Type B pancreatic cell (in vitro differentiated cells): ENCODE data around the gene ZNF503. TPM values are rescaled to one million over a fixed set of nuclear protein-coding genes. Genes with fewer than 3 reads are reported as not detected.

Experiments used
- DNase-seq: peaks from one replicate; pipeline ENCODE4 v3.0.0; 2021; ENCODE audit warnings: mixed read lengths; ENCODE audit not compliant: unreplicated experiment; ENCODE audit errors: extremely low spot score
- H3K27ac Mint-ChIP-seq: 2 replicates; pipeline ENCODE4 v1.8.0; 2021; ENCODE audit warnings: mild to moderate bottlenecking, mixed read lengths
- H3K27me3 Mint-ChIP-seq: 2 replicates; pipeline ENCODE4 v1.8.0; 2021; ENCODE audit warnings: mixed read lengths
- H3K36me3 Mint-ChIP-seq: 2 replicates; pipeline ENCODE4 v1.8.0; 2021; ENCODE audit warnings: mixed read lengths
- H3K4me1 Mint-ChIP-seq: one replicate; pipeline ENCODE4 v1.8.0; 2021; ENCODE audit warnings: mixed read lengths; ENCODE audit not compliant: unreplicated experiment
- H3K4me3 Mint-ChIP-seq: 2 replicates; pipeline ENCODE4 v1.8.0; 2021; ENCODE audit warnings: mild to moderate bottlenecking, mixed read lengths
- H3K9me3 Mint-ChIP-seq: 2 replicates; pipeline ENCODE4 v1.8.0; 2021; ENCODE audit warnings: mixed read lengths
- total RNA-seq: library from RNA; stranded (reverse); gene quantifications from 2 replicates; pipeline ENCODE4 v1.2.1, GENCODE V29; 2021; ENCODE audit warnings: low replicate concordance
- TF ChIP-seq, protein P1 (sequence below): fragments of 200-600 bp; sonication (generic); conservative IDR thresholded peaks from 2 replicates; pipeline ENCODE4 v1.5.0; 2021; ENCODE audit warnings: antibody characterized with exemption, mild to moderate bottlenecking

ZNF503 gene
- total RNA-seq, 1 donor from 2014 or later, result 88.4 TPM

DNA sequence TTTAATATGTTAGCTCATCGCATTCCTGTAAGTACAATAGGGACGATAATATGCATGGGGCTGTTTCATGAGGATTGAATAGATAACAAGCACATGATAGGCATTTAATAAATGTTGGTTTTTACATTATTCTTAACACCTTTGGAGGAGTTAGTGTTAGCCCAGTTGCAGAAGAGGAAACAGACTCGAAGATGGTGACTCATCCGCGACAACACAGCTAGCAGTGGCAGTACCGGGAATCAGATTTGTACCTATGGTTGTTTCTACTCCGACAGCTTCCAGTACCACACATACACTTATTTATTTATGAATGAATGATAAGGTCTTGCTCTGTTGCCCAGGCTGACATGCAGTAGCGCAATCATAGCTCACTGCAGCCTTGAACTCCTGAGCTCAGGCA is 32.7 kb upstream of the ZNF503 start:
- peaks cover 30% of the 10 kb centered on the region for H3K4me1 Mint-ChIP-seq

DNA sequence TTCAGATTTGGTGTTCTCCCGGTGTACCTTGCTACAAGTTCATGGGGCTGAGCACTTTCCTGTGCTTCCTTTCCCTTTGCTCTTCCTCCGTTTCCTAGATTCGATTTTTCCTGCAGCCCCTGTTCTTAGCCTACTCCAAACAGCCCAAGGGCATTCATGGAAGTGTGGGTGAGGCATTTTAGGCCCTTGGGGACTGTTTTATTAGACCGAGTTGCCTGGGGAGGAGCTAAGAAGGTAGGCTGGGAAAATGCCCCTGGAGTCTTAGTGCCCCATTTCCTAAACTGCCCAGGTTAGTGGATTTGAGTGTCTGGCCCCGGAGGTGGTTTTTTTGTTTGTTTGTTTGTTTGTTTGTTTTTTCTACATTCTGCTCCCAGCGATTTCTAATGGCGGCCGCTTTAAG is 31.7 kb upstream of the ZNF503 start:
- no peak for DNase-seq
- no peak overlapping the region for H3K4me3 Mint-ChIP-seq
- H3K9me3 Mint-ChIP-seq, result no peaks in the 10 kb centered on the region
- no peaks in the 10 kb centered on the region for H3K36me3 Mint-ChIP-seq
- H3K4me1 Mint-ChIP-seq, result peaks cover 27% of the 10 kb centered on the region
- H3K27ac Mint-ChIP-seq, result no peak overlapping the region
- peaks cover 72% of the 10 kb centered on the region for H3K27me3 Mint-ChIP-seq
- TF ChIP-seq, protein P1, sequence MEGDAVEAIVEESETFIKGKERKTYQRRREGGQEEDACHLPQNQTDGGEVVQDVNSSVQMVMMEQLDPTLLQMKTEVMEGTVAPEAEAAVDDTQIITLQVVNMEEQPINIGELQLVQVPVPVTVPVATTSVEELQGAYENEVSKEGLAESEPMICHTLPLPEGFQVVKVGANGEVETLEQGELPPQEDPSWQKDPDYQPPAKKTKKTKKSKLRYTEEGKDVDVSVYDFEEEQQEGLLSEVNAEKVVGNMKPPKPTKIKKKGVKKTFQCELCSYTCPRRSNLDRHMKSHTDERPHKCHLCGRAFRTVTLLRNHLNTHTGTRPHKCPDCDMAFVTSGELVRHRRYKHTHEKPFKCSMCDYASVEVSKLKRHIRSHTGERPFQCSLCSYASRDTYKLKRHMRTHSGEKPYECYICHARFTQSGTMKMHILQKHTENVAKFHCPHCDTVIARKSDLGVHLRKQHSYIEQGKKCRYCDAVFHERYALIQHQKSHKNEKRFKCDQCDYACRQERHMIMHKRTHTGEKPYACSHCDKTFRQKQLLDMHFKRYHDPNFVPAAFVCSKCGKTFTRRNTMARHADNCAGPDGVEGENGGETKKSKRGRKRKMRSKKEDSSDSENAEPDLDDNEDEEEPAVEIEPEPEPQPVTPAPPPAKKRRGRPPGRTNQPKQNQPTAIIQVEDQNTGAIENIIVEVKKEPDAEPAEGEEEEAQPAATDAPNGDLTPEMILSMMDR, result no peak

More for the DNA sequence above, 32.7 kb upstream of the ZNF503 start:
- Mint-ChIP-seq H3K36me3 (no peaks in the 10 kb centered on the region), H3K4me3 (no peak overlapping the region), H3K27ac (no peak overlapping the region), H3K27me3 (peaks cover 76% of the 10 kb centered on the region), H3K9me3 (no peaks in the 10 kb centered on the region)
- DNase-seq, result no peak
- TF ChIP-seq, protein P1, result no peak

DNA sequence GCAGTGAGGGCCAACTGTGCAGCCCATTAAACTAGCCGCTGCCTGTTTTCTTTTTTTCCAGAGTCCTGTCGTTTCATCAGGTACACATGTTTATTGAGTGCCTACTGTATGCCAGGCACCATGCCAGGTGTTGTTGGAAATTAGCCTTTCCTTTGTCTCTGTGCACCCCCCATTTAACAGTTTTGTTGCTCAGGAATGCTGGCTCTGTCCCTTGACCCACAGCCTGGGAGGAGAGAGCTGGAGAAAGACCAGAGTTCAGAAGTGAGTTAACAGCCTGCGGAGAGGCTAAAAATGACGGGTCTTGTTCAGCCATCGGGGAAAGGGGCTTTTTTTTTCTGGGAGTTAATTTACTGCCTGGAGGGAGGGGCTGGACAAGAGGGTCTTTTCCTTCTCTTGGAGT is 31.2 kb upstream of the ZNF503 start:
- Mint-ChIP-seq H3K4me3 (no peak overlapping the region), H3K4me1 (peaks cover 30% of the 10 kb centered on the region)

DNA sequence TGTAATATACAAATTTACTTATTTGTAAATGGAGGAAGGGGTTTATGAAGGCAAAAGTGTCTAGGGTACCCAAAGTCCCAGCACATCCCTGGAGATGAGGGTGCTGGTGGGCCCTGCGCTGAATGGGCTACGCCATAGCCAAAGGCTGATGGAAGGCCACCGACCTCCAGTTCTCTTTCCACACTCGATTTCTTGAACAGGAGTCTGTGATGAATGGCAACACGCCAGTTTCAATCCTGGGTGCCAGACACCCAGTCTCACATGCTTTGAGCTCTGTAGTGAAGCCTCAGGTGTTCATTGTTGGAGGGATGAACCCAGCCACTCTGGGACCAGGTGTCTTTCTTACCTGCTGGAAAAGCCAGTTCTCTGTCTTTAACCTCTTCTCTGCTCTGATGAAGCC is 30.6 kb upstream of the ZNF503 start:
- Mint-ChIP-seq H3K9me3 (no peaks in the 10 kb centered on the region), H3K36me3 (no peaks in the 10 kb centered on the region), H3K4me1 (peaks cover 32% of the 10 kb centered on the region), H3K27ac (peak overlapping the region; percentile 30), H3K4me3 (peak overlapping the region; percentile 86), H3K27me3 (peaks cover 63% of the 10 kb centered on the region)
- DNase-seq, result no peak
- TF ChIP-seq, protein P1, result no peak

More for the DNA sequence above, 31.2 kb upstream of the ZNF503 start:
- no peaks in the 10 kb centered on the region for H3K36me3 Mint-ChIP-seq
- H3K9me3 Mint-ChIP-seq, result no peaks in the 10 kb centered on the region
- peaks cover 67% of the 10 kb centered on the region for H3K27me3 Mint-ChIP-seq
- TF ChIP-seq, protein P1, result no peak
- no peak overlapping the region for H3K27ac Mint-ChIP-seq
- DNase-seq, result no peak

DNA sequence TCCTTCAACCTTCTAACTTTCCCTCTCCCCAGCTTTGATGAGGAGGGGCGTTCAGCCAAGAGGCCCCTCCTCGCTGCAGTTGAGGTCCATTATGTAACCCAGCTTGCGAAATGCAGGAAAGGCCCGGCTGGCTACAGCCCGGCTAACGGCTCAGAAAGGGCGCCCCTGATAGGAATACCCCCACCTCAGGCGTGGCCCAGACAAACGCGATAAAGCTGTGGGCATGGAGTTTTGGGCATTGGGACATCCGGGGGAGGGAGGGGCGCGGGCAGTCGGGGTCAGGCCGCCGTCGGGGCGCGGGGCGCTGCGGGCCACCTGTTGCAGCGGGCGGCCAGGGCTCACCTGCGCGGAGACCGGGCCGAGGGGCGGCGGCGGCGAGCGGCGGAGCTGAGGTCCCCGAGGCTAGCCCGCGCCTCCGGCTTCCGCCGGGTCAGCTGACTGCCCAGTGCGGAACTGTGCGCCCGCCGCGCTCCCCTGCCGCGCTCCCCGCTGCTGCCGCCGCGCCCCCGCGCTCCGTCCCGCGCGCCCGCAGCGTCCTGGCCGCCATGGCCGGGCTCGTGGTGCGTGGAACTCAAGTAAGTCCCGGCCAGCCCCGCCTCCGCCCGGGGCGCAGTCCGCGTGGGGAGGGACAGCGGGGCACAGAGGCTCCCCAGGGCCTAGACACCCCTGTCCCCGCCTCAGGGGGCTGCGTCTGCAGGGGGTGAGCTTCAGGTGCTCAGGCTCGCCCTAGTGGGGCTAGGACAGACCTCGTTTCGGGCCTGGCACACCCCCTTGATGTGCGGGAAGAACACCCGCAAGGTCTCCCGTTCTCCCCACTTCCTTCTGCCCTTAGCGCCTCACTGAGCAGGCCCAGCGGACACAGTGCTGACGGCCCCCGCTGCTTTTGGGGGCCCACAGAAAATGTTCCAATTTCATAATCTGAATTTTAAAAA is 29.9 kb upstream of the ZNF503 start, which contains the start of gene LRMDA:
Gene LRMDA (plus strand): TSS at position 445 of the 932 bp plus-strand sequence.
- no peak for DNase-seq
- H3K9me3 Mint-ChIP-seq, result no peaks in the 10 kb centered on the region
- TF ChIP-seq, protein P1, result no peak
- H3K27ac Mint-ChIP-seq, result peak within 1 kb of the TSS; percentile 65
- H3K36me3 Mint-ChIP-seq, result no peaks in the 10 kb centered on the region
- peaks cover 32% of the 10 kb centered on the region for H3K4me1 Mint-ChIP-seq
- H3K27me3 Mint-ChIP-seq, result peaks cover 57% of the 10 kb centered on the region
- H3K4me3 Mint-ChIP-seq, result peak within 1 kb of the TSS; percentile 86
